Measurements from ENCODE around the gene CAMK1D. TPM values are rescaled to one million over a fixed set of nuclear protein-coding genes. Genes with fewer than 3 reads are reported as not detected.

Gene CAMK1D
- total RNA-seq, 4 donors from 2014 or later = 29.7 to 36.7 (median 33.3) TPM

GRCh38 chr10:12702215-12702770, 352.9 kb downstream of the CAMK1D start:
- TF ChIP-seq CTCF (IDR thresholded peaks at IDR 0.05) (no peak), POLR2A (IDR thresholded peaks at IDR 0.05) (no peak)
- DNase-seq (ENCODE audit: low spot score in 2 of 2) = no peak
- 87 to 93% methylated on average over 9 of the region's 9 CpGs for WGBS, 2 donors
- H3K4me3 ChIP-seq (ENCODE audit: low read depth, poor library complexity, severe bottlenecking) = no peak overlapping the region
- intact Hi-C loops (cut with DNase I; ENCODE audit: low total_unique reads) = loop anchor here (10.0 kb wide), 1 partner anchor 437 kb away; no protein-coding TSS in a partner anchor

GRCh38 chr10:12703126-12703525, 353.8 kb downstream of the CAMK1D start:
- H3K4me3 ChIP-seq (ENCODE audit: low read depth, poor library complexity, severe bottlenecking) = no peak overlapping the region
- 91 to 96% methylated on average over 6 of the region's 6 CpGs for WGBS, 2 donors
- no peak for TF ChIP-seq CTCF (IDR thresholded peaks at IDR 0.05)
- TF ChIP-seq POLR2A (IDR thresholded peaks at IDR 0.05) = no peak
- intact Hi-C loops (cut with DNase I; ENCODE audit: low total_unique reads) = loop anchor here (10.0 kb wide), 1 partner anchor 438 kb away; no protein-coding TSS in a partner anchor
- DNase-seq (ENCODE audit: low spot score in 2 of 2) = no peak

DNA sequence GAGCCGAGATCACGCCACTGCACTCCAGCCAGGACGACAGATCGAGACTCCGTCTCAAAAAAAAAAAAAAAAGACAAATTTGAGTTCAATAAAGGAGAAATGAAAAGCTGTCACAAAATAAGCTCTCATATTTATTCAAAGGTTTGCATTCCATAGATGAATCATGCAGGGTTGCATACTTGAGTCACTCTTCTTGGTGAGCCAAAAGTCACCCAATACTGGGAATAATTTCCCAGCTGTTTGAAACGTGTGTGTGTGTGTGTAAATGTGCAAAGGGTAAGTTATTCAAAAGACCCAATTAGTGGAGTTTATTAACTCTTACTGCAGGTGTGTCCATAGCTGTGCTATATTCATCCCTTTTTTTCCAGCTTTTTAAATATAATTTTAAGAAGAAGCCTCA, 354.5 kb downstream of the CAMK1D start:
- WGBS, 2 donors = 34 to 46% methylated on average over 6 of the region's 6 CpGs
- intact Hi-C loops (cut with DNase I; ENCODE audit: low total_unique reads) = loop anchor here (10.0 kb wide), 1 partner anchor 439 kb away; no protein-coding TSS in a partner anchor
- H3K4me3 ChIP-seq (ENCODE audit: low read depth, poor library complexity, severe bottlenecking) = no peak overlapping the region
- no peak for DNase-seq (ENCODE audit: low spot score in 2 of 2)
- TF ChIP-seq CTCF (IDR thresholded peaks at IDR 0.05) = no peak
- TF ChIP-seq POLR2A (IDR thresholded peaks at IDR 0.05) = no peak

DNA sequence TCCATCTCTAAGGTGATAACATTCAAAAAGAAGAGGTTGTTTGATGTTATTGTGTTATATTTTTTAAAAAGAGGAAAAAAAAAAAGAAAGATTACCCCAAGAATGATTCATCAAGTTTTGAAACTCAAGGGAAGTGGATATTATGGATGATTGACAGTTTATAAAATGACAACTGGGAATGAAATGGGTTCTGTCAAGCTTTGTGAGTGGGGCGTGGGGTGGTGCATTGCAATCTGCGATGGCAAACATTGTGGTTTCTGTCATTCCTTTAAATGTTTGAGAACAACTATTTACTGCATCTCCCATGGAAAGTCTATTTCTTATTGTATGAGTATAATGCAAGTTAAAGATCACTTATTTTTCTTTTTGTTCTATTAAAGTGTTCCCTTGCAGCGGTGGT, 355.1 kb downstream of the CAMK1D start:
- no peak for DNase-seq (ENCODE audit: low spot score in 2 of 2)
- no peak overlapping the region for H3K4me3 ChIP-seq (ENCODE audit: low read depth, poor library complexity, severe bottlenecking)
- intact Hi-C loops (cut with DNase I; ENCODE audit: low total_unique reads) = loop anchor here (10.0 kb wide), 1 partner anchor 440 kb away; no protein-coding TSS in a partner anchor
- WGBS, 2 donors = 81 to 87% methylated on average over 3 of the region's 3 CpGs
- TF ChIP-seq CTCF (IDR thresholded peaks at IDR 0.05) = no peak
- TF ChIP-seq POLR2A (IDR thresholded peaks at IDR 0.05) = no peak

GRCh38 chr10:12705943-12706342, 356.6 kb downstream of the CAMK1D start:
- 77 to 81% methylated on average over 4 of the region's 4 CpGs for WGBS, 2 donors
- TF ChIP-seq CTCF (IDR thresholded peaks at IDR 0.05) = no peak
- no peak for TF ChIP-seq POLR2A (IDR thresholded peaks at IDR 0.05)
- intact Hi-C loops (cut with DNase I; ENCODE audit: low total_unique reads) = loop anchor here (10.0 kb wide), 1 partner anchor 441 kb away; no protein-coding TSS in a partner anchor
- no peak for DNase-seq (ENCODE audit: low spot score in 2 of 2)
- H3K4me3 ChIP-seq (ENCODE audit: low read depth, poor library complexity, severe bottlenecking) = no peak overlapping the region
